Skin of body (tissue), 2 donors: ENCODE results near the gene CDH16. TPM values are rescaled to one million over a fixed set of nuclear protein-coding genes. Genes with fewer than 3 reads are reported as not detected.

Experiments
- DNase-seq: peaks from one replicate; lab custom pipeline; 2025; lab: John Stamatoyannopoulos, UW
- total RNA-seq: library from RNA; depleted of rRNA; stranded (reverse); fragments of >200 nt; gene quantifications from one replicate; pipeline ENCODE4 v1.2.3, GENCODE V29; 2014

The CDH16 gene
- total RNA-seq, 1 donor from 2014 or later = not detected

DNA sequence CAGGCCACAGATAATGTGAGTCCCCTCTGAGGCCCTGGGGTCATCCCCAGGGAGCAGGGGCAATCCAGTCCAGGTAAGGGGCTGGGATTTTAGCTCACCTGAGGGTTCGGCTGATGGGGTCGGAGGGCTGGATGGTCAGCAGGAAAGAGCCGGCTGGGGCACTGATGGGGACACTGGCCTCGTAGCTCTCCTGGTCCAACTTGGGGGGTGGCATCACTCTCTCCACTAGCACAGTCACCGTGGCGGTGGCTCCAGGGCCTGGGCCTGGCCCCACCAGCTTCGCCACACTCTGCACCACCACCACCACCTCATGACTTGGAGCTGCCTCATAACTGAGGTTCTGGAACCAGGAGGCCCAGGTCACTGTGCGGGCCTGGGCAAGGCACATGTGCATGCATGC, 6.9 kb downstream of the CDH16 start:
- DNase-seq = no peak

DNA sequence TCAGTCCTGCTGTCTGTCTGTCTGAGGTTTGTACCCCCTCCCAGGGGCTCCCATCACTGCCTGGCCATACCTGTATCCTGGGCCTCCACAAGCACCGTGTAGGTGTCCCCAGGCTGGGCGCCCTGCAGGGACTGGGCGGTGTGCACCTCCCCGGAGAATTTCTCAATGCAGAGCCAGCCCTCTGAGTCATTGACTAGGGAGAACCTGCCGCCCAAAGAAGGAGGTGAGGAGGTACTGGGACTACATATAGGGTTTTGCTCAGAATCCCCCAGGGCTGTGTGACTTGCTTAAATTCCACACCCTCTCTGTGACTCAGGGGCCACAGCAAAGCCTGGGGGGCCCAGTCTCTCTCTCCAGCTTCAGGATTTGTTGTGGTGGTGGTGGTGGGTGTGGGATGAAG, 7.6 kb downstream of the CDH16 start:
- no peak for DNase-seq

DNA sequence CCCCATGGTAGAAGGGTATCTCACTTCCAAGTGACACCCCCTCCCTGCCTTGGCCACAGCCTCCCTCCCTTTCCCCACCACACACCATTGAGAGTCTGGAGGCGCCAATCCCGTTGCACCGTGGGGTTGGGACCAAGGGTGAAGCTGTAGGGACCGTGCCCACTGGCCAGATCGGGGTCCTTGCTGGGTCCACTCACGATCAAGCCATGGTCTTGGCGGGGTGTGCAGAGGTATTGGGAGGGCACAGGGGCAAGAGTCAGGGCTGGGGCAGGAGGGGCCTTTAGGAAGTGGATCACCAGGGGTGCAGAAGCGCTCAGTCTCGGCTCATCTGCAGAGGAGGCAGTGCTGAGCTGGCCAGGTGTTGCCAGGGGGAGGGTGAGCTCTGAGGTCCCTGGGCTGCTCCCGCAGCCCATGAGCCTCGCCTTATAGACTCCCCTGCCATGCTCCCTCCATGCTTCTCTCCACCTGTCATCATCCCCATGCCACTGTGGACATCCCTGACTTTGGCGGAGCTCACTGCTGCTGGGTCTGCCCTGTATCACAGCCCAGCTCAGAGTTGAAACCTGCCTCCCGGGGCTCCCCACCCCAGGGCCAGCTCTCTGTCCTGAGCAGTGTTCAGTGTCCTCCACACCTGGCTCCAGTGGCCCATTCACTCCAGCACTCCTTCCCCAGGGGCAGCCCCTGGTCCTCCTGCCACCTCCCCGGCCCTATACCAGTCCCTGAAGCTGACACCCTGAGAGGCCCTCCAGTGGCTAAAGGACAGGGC, 8.3 kb downstream of the CDH16 start:
- DNase-seq = no peak

GRCh38 chr16:66908762-66909559, 9.7 kb downstream of the CDH16 start:
- no peak for DNase-seq

DNA sequence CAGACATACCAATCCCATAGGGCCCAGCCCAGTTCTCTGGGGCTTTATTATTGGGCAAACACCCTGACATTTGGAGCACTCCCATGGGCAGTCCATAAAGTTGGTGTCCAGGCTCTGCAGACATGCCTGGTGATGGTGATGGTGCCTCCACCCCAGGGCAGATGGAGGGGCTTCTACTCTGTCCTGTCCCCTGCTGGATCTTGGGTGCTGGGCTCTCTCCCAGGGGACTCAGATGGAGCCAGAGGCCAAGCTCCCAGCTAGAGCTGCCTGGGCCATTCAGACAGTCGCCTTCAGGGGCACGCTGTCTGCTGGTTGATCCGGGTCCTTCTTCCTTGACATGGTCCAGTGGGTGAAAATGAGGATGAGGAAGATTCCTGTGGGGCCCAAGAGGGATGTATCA, 10.6 kb downstream of the CDH16 start:
- no peak for DNase-seq

GRCh38 chr16:66906916-66907836, 11.5 kb downstream of the CDH16 start:
- DNase-seq = no peak

GRCh38 chr16:66905633-66906539, 12.8 kb downstream of the CDH16 start:
- no peak for DNase-seq

- no peak for DNase-seq
Measured at GRCh38 chr16:66904846-66905632, 13.6 kb downstream of the CDH16 start.

DNA sequence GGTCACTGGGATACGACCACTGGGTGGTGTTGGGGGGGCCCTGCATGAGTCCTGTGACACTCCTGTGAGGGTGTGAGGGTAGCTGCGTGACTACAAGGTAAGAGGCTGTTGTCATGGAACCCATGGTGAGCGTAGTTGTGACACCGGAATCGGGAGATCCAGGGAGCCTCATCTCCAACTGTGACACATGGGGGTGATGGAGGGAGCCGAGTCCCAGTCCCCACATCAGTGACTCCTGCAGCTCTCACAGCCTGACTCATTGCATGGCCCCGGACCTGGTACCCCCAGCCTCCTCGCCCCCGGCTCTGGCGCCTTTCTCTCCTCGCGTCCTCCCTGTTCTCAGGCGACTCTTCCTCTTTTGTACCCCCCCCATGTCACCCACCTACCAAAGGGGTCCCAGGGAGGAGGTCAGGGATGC, 14.2 kb downstream of the CDH16 start:
- DNase-seq = no peak

DNA sequence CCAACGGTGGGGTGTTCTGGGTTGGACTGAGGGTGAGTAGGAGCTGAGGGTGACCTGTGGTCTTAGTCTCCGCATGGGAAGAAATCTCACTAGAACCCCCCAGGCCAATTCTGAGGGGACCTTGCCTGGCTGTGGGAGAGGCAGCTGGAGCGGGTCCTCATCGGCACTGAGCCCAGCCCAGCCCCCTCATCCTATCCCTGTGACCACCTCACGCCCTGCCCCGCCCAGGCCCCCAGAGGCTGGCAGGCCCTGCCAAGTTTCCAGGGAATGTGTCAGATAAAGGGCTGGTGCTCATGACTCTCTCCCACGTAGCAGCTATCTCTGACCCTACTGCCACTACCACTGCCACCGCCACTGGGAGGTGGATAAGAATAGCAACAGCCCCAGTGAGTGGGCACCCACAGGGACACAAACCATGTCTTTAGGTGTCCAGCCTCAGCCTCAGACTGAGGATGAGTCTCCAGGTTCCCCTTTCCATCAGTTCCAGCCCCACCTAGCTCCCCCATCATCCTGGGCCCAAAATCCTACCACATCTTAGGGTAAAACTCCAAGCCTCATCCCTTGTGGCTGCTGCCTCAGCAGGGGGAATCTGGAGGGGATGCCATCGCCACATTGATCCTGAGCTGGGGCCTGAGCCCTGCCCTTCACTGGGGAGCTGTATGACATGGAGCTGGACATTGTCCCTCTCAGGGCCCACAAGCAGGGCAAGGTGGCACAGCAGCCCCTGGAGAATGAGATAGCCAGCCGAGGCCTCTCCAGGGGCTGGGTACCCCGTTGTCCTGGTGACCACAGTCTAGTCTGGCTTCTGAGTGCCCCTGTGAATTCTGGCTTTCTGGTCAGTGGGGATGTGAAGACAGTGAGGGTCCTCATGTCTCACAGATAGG, 14.9 kb downstream of the CDH16 start:
- no peak for DNase-seq

DNA sequence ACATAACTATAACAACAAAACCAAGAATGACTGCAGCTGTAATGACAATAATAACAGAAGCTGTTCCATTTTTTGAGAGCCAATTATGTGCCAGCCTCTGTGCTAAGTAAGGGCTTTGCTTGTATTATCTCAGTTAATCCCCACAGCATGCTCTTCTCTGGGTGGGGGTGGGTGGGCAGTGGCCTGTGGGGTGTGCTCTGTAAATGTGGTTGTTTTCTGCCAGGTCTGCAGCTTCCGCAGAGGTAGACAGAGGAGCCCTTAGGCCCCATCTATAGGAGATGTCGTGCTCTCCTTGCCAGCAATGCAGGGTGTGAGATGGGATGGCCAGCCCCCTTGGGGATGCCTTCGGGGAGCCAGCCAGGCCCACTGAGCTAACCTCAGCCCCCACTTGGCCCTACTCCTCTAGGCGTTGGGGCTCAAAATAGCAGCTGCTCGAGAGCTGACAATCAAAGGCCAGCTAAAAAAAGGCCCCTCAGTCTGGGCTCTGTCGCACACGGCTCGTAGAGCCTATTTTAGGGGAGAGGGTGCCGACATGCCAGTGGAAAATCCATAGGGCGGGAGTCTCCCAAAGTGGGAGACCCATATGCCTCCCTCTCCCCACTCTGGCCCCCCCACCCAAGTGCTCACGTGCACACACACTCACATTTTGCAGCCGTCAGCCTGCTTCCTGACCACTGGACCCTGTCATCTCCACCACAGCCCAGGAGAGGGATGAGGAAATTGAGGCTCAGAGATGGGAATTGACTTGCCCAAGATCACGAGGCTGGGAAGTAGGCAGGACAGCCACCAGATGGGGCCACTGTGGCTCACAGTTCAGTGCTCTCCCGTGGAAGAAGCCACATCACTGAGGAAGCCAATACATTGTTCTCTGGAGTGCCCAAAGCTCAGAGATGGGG, 15.8 kb downstream of the CDH16 start:
- no peak for DNase-seq

GRCh38 chr16:66901626-66902025, 17.1 kb downstream of the CDH16 start:
- no peak for DNase-seq

DNA sequence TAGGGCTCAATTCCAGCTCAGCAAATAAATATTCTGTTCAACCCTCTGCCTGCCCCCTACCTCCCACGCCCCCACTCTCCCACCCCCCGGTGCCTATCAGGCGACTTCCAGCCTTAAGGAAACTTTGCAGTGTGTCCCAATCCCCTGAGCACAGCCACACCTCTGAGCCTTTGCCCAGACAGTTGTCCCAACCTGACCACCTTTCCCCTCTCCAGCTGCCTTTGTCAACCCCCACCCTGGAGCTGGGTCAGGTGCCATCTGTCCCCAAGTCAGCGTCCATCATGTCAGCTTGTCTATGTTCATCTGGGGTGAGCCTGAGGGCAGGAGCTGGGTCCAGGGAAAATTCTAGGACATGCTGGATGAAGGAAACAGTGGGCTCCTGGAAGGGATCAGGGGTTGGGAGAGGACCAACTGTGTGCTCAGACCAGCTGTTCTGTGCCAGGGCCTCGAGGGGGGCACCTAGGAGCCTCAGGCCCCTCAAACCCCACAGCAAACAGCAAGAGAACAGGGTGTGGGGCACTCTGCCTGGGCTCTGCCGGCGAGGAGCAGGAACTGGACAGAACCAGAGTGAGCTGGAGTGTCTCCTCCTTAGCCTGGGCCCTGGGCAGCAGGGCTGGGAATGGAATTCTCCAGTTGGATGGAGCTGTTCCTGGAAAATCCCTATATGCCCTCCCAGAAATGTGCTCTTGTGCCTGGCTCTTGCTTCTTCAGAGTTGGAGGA, 17.8 kb downstream of the CDH16 start:
- DNase-seq = no peak

DNA sequence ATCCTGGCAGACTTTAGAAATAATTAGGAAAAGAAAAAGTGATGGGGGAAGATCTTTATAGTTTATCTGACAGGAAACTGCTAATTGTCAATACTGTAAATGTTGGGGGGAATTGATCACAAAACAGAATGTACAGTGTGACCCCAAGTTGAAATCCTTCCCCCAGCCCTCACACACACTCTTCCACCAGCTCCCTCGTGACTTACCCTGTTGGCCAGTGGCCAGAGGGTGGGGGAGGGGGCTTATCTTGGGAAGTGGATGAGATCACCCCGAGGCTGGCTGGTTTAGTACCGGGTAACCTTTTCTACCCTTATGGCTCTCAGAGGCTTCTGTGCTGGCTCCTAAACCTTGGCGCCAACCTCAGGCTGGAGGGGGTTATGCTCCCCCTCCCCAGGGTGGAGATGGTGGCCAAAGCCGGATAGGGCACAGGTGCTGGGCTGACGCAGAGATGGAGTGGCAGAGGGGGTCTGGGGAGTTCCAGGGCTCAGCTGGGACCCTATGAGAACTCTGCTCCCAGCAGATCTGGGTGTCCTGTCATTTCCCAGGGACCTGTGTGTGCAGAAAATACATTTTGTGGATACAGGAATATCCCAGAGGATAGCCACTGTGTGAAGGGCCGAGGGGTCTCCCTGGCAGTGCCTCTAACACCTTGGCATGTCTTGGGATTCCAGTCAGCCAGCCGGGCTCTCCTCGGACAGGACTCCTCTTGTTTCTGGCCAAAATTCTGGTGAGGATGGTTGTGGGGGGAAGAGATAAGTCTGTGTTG, 18.6 kb downstream of the CDH16 start:
- DNase-seq = peak; percentile 2

DNA sequence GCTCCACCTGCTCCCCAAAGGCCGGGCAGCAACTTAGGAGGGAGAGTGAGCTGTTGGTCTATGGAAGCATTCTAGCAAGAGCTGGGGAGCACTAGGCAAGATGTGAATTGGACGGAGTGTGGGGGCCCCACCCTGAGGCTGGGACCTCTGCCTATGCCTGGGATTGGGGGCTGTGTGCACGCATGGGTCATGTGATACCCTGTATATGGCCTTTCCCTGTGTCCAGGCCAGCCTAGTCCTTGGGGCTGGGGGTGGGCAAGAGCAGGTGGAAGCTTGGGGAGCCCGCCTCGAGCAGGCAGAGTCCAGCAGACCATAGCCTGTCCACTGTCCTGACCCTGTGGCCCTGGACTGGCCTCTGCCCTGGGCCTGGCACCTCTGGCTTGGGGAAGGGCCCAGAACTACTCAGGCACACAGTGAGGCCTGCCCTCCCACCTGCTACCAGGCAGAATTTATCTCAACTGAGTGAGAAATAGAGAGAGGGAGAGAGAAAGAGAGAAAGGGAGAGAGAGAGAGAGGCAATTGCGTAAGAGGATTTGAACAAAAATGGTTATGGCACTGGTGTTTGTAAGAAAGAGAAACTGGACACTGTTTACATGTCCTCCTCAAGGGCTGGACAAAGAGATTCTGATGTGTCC, 19.3 kb downstream of the CDH16 start:
- no peak for DNase-seq

DNA sequence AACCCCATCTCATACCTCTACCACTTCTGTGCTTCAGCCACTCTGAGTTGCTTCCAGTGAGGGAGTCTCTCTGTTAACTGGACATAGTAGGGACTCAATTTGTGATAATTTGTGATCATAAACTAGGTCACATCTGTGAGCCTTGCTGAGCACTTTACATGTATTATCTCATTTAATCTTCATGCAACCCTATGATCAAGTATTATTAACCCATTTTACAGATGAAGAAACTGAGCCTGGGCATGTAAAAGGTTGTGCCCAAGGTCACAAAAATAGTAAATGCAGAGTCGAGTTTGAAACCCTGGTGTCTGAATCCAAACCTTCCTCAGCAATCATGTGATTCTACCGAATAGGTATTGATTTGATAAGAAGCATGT, 19.8 kb downstream of the CDH16 start:
- no peak for DNase-seq
